ENCODE results near the gene CUEDC1. TPM values are rescaled to one million over a fixed set of nuclear protein-coding genes. Genes with fewer than 3 reads are reported as not detected.

Gene CUEDC1
- total RNA-seq, 4 donors from 2014 or later = 7.9 to 63.6 (median 18.8) TPM

DNA sequence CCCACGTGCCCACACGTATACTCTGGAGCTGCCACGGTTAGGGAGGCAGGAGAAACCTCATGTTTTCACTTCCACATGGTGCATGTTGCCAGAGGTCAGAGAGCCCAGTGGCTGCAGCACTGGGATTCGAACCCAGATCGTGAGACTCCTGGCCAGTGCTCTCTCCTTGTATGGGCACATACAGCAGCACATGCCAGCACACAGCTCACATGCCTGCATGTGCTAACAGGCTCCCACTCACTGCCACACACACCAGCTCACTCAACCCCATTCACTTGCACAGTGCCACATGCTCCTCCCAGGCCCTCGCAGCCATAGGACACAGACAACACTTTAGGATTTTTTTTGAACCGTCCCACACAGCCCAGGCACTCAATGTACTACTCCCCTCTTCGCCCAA lies 55.8 kb downstream of the CUEDC1 start:
- no peak overlapping the region for H3K4me3 ChIP-seq
- peaks cover 4 to 47% of the 10 kb centered on the region in 2 donors for H3K4me1 ChIP-seq
- TF ChIP-seq POLR2A (IDR thresholded peaks at IDR 0.05) (no peak), CTCF (IDR thresholded peaks at IDR 0.05) (no peak)
- intact Hi-C loops (cut with DNase I; ENCODE audit: low total_unique reads) = no loop called here
- no peaks in the 10 kb centered on the region for H3K9me3 ChIP-seq
- H3K36me3 ChIP-seq = no peaks in the 10 kb centered on the region
- no peaks in the 10 kb centered on the region for H3K27me3 ChIP-seq
- DNase-seq = peak in 1 of 2 donors; percentile 38
- peak overlapping the region; percentile 80 to 83 for H3K27ac ChIP-seq

GRCh38 chr17:57898487-57899311 lies 56.5 kb downstream of the CUEDC1 start:
- intact Hi-C loops (cut with DNase I; ENCODE audit: low total_unique reads) = no loop called here

GRCh38 chr17:57895382-57896060 lies 59.7 kb downstream of the CUEDC1 start:
- no peak for TF ChIP-seq POLR2A (IDR thresholded peaks at IDR 0.05)
- no peak for TF ChIP-seq CTCF (IDR thresholded peaks at IDR 0.05)
- intact Hi-C loops (cut with DNase I; ENCODE audit: low total_unique reads) = loop anchor here (2.0 kb wide), 1 partner anchor 59 kb away; the partner anchor contains the start of gene CUEDC1
- DNase-seq = peak; percentile 71 to 79
- H3K36me3 ChIP-seq = no peaks in the 10 kb centered on the region
- H3K27me3 ChIP-seq = no peaks in the 10 kb centered on the region
- peak overlapping the region; percentile 70 to 89 for H3K27ac ChIP-seq
- H3K4me1 ChIP-seq = peaks cover 4 to 70% of the 10 kb centered on the region in 2 donors
- no peaks in the 10 kb centered on the region for H3K9me3 ChIP-seq
- no peak overlapping the region for H3K4me3 ChIP-seq

More at GRCh38 chr17:57898487-57899311, 56.5 kb downstream of the CUEDC1 start:
- H3K9me3 ChIP-seq = no peaks in the 10 kb centered on the region
- peaks cover 4 to 54% of the 10 kb centered on the region in 2 donors for H3K4me1 ChIP-seq
- H3K27ac ChIP-seq = peak overlapping the region; percentile 80 to 83
- TF ChIP-seq CTCF (IDR thresholded peaks at IDR 0.05) = no peak
- no peak for TF ChIP-seq POLR2A (IDR thresholded peaks at IDR 0.05)
- no peaks in the 10 kb centered on the region for H3K27me3 ChIP-seq
- H3K36me3 ChIP-seq = no peaks in the 10 kb centered on the region
- H3K4me3 ChIP-seq = no peak overlapping the region
- DNase-seq = peak in 1 of 2 donors; percentile 73

DNA sequence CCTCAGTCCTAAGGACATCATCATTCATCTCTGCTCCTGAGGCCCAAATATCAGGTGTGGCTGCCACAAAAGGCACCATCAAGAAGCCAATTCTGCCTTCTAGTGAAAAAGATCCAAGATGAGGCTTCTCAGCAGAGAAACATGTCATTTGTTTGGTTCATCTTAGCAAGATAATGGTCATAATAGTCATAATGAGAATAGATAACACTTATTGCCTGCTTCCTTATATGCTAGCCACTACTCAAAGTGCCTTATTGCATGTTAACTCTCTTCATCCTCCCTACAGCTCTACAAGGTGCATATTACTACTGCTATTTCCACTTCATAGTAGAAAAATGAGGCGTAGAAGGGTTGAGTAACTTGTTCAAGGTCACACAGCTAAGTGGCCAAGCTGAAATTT lies 60.4 kb downstream of the CUEDC1 start:
- peak overlapping the region; percentile 77 to 89 for H3K27ac ChIP-seq
- H3K27me3 ChIP-seq = no peaks in the 10 kb centered on the region
- no peaks in the 10 kb centered on the region for H3K36me3 ChIP-seq
- H3K4me3 ChIP-seq = no peak overlapping the region
- intact Hi-C loops (cut with DNase I; ENCODE audit: low total_unique reads) = loop anchor here (2.0 kb wide), 1 partner anchor 60 kb away; the partner anchor contains the start of gene CUEDC1
- TF ChIP-seq CTCF (IDR thresholded peaks at IDR 0.05) (no peak), POLR2A (IDR thresholded peaks at IDR 0.05) (no peak)
- DNase-seq = no peak
- H3K4me1 ChIP-seq = peaks cover 7 to 64% of the 10 kb centered on the region in 2 donors
- no peaks in the 10 kb centered on the region for H3K9me3 ChIP-seq
